ENCODE results near the gene ABR.

Gene ABR

DNA sequence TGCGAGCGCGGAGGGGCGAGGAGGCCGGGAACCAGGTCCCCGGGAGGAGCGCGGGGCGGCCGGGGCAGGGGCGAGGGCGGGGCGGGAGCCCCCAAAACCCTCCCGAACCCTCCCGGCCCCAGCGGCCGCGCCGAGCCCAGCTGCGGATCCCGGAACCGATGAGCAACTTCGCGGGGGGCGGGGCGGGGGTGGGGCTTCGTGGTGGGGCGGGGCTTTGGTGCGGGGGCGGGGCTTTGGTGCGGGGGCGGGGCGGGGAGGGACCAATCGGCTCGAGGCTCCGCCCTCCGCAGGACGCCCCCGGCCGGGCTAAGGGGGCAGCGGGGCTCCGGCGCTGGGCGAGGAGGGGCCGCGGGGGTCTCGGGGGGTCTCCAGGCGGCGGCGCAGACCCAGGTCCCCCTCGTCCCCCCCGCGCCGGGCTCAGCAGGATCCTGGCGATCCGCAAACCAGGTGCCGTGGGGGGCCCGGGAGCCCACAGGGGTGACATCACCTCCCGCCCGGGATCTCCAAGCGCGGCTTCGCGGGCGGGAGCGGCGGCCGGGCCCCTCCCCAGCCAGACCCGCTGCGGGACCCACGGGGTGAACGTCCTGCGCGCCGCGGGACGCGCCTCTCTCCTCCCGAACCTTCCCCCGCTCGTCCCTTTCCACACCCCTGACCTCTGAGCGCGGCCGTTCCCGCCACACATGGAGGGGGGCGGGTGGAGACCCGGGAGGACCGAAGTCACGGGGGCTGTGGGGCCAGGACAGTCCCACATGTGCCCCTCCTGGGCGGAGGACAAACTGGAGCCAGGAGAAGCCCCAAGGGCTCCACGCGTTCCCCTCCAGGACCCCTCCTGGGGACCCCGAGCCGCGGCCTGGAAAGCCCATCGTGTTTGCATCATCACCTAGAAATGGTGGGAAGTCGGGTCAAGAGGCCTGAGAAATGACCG is at the start of gene ABR:
Gene ABR (minus strand): TSS at position 164 of the 925 bp plus-strand sequence. CDS start 254 bp downstream, outside the sequence.
- peak; percentile 71 for DNase-seq

DNA sequence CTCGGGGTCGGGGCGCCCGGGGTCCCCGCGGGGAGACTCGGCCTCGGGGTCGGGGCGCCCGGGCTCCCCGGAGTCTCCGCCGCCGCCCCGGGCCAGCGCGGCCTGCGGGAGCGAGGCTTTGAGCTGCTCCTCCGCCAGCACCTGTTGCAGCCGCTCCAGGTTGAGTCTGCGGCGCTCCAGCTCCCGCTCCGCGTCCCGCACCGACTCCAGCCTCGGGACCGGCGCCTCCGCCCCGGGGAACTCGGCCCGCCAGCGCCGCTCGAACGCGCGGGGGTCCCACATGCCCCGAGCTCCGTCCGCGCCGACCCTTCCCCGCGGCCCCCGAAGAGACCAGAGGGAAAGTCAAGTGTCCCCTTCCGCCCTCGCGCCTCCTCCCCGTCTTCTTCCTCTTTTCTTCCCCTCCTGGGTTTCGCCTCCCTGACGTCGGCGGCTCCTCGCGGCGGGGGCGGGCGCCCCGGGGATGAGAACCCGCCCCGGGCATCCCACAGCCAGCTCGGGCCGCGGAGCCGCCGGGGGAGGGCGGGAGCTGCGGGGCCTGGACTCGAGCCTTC is 49.6 kb upstream of the ABR start:
- peak; percentile 76 for DNase-seq

DNA sequence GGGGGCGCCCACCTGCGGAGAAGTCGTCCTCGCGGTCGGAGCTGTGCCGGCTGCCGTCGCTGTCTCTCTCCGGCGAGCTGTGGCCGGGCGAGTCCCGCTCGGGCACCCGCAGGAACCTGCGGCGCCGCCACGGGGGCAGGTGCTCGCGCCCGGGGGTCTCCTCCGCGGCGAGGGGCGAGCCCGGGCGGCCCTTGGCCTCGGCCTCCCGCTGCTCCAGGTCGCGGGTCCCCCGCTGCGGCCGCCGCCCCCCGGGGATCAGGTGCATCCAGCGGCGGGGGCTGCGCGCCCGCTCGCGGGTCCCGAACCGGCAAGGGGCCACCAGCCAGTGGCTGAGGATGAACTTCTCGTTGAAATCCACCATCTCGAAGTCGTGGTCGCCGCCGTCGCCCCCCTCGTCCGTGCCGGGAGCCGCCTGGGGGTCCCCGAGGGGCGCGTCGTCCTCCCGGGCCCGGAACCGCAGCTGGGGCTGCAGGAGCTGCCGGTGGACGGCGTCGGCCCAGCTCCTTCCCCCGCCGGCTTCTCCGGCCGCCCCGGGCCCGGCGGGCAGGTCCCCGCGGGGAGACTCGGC is 49.1 kb upstream of the ABR start:
- DNase-seq = no peak

DNA sequence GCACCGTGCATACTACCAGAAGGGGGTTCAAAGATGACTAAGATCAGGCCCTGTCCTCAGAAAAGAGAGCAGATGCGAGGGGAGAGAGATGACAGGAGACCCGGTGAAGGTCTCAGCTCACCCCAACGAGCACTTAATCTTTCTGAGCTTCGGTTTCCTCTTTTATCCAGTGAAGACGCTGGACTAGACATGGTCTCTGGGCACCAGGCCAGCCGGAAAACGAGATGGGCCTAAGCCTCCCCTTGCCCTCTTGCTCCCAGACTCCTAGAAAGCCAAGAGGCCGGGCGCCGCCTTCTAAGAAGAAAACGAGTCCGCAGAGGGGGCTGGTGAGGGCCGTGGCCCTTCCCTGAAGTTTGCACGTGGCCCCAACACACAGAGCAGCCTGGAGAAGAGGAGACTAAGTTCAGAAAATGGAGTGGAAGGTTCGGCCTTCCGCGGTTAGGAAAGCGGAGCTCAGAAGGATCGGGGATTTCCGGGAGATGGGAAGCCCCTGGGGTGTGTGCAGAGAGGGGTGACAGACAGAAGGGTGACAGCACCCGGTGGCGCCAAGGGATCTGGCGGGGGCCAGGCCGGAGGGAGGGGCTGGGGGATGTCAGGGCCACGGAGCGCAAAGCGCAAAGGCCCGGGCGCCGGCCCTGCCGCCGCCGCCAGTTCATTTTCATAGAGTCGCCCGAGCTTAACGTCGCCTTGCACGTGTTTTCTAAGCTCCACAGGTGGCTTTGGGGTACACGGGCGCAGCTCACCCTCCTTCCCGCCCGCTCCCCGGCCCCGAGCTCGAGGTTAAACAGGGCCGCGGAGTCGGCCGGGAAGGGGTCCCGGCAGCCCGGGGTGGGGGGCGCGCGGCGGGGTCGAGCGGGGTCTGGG is 48.4 kb upstream of the ABR start:
- DNase-seq = no peak

DNA sequence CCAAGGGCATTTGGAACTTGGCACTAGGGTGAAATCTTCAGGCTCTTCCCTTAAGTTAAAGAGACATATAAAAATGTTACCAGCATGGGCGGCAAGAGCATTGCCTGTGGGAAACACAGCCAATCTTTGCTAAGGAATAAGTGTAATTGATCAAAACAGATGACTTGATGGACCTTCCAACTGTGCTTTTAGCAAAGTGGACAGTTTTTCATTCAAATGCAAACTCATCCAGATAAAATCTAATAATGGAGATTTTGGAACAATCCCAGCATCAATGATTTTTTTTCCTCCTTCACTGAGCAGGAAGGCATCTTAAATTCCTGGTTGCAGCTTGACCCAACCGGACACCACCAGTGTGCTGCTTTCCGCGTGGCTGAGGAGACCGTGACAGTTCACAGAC is 47.6 kb upstream of the ABR start:
- DNase-seq = no peak

DNA sequence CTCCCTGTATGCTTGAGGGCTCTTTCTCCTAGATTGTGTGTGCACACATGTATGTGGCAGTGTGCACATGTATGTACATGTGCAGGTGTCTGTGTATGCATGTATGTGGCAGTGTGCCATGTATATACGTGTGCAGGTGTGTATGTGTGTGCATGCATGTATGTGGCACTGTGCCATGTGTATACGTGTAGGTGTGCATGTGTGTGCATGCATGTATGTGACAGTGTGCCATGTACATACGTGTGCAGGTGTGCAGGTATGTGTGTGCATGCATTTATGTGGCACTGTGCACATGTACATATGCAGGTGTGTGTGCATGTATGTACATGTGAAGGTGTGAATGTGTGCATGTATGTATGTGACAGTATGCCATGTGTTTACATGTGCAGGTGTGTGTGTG is 46.5 kb upstream of the ABR start:
- DNase-seq = no peak

DNA sequence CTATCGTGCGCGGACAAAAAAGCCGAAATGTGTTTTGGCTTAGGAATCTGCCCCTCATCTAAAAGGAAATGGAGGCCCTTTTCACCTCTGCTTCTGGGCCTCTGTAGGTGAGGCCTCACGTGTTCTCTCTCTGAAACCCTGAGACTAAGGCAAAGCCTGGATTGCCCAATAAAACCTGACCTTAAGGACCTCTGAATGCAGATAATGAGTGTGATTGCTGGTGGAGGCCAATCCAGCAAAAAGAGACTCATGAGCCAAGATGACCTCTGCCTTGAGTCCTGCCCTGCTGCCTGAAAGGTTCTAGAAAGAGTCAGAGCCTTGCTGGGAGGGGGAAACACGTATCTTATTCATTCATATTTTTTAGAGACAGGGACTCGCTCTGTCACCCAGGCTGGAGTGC is 44.5 kb upstream of the ABR start:
- DNase-seq = no peak

DNA sequence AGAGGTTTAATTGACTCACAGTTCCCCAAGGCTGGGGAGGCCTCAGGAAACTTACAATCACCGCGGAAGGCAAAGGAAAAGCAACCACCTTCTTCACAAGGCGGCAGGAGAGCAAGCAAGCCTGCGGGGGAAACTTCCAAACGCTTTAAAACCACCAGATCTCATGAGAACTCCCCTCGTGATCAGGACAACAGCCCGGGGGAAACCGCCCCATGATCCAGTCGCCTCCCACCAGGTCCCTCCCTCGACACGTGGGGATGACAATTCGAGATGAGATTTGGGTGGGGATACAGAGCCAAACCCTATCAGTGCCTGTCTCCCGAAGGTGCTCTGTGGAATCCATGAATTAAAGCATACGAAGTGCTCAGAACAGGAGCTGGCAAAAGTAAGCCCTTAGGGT is 43.9 kb upstream of the ABR start:
- DNase-seq = no peak

DNA sequence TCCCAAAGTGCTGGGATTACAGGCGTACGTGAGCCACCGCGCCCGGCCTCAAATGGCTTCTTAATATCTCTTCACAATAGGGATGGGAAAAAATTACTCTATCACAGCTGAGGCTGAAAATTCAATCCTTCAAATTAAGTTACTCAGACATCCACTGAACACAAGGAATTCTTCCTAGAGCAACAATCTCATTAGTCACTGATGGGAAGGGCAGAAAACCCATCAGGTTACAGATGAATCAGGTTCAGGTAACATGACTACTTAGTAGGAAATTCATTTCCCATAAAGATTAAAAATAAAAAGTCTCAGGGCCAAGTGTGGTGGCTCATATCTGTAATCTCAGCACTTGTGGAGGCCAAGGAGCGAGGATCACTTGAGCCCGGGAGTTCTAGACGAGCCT is 42.5 kb upstream of the ABR start:
- DNase-seq = no peak

DNA sequence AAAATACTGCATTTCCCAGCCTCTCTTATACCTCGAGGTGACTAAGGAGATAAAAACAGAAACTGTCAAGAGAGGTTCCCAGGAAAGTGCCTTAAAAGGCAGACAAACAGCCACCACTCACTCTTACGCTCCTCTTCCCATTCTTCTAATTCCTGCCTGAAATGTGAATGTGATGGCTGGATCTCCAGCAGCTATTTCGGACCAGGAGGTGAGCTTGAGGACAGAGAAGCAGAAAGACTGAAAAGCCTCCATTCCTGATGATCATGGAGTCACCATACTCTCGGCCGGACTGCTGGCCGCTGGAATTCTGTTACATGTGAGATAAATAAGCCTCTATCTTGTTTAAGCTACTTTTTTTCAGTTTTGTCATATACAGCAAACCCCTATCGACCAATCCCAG is 41.4 kb upstream of the ABR start:
- no peak for DNase-seq

DNA sequence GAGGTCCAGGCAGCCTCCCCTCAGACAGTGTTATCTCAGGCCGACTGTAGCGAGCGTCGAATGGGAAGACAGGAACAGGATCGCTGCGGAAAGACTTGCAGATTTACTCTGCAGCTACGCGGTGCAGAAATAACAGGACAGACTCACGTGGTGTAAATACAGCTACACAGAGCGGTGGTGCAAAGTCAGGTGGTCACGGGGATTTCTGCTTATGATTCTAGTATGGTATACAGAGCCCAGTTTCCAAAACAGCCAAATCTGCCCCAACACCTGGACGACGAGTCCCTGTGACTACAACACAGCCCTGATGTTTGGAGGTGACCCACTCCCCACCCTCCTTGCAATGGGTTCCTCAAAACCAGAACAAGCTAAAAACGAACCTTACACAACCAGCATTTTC is 40.6 kb upstream of the ABR start:
- no peak for DNase-seq

DNA sequence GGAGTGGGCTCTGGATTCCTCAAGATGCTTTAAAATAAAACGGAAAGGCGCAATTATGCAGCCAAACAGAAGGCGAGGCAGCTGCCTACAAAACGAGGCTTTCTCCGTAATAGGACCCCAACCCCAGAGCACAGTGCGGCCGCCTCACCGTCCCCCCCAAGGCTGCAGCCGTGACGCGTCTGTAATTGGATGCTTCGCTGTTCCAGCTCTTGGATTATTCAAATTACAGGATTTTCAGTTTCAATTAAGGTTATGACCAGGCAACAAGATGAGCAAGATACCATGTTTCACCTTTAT is 37.3 kb upstream of the ABR start:
- DNase-seq = no peak

DNA sequence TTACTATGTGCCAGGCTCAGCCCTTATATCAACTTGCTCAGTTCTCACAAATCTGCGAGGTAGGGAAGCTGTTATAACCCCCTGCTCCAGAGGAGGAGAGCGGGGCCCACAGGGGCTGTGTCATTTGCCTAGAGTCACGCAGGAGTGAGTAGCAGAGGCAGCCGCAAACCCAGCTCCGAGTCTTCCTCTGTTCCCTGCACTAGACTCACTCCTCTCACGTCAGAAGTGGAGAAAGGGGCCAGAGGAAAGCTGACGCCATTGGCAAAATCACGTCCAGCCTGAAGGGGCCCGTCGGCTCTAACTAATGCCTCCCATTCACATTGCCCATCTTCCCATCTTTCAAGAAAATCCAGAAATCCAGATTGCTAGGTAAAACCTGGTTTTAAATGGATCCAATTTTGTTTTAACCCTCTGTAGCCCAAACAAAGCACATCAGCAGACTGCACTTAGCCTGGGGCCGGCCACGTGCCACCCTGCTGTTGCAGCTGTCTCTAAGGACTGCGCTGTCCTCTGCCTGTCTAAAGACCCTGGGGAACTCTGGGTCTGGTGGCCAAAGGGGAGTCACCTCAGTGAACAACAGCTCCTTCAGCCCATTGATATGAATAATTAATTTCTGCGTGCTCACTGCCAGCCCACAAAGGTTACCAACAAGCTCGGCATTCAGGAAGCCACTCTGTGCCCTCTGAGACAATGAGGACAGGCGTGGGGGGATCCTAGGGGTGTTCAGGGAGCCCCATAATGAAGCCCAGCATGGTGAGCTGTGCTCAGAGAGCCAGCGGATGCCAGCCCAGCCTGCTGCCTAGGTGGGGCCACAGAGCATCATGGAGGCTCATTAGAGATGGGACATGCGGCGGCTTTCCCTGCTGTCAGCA is 36.7 kb upstream of the ABR start:
- DNase-seq = no peak

DNA sequence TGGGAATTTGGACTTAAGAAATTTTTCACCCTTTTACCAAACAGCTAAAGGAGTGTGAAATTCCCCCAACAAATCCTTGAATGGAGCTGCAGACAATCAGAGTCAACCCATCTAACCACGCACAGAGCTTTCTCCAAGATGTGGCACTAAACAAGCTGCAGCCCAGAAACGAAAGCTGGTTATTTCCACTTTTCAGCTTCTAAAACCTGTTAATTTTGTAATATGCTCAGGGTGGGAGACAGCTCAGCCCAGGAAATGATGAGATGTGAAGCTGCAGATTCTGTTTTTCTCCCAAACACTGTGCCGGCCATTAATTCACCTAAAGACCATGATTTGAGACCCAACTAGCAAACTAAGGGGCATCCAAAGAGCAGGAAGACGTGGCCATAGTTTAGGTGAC is 33.2 kb upstream of the ABR start:
- DNase-seq = no peak

DNA sequence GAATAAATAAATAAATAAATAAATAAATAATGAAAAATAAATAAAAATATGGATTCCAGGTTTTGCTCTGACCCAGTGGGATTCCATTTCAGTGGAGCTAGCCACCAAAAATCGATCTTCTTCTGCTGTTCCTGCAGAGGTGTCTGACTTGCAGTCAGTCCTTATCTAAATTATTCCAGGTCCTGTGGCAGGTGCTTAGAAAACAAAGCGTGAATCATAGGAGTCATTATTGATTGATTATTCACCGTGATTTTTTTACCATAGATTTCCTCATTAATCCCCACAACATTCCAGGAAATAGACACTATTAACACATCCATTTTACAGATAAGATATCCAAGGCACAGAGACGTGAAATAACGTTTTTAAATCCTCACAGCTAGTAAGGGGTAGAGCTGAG is 31.5 kb upstream of the ABR start:
- DNase-seq = no peak

DNA sequence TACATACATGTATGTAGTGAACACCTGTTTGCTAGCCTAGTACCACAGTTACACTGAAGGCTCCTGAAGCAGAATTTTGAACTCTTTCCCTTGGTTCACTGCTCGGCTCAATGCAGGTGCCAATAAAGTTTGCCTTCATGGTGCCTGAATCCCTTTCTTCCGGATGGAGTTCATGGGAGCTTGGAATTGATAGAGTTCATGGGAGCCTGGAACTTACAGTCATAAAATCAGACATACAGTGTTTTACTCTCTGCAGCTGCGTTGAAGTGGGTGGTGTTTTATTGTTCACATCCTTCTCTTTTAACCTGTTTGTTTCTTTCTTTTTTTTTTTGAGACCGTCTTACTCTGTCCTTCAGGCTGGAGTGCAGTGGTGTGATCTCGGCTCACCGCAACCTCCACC is 29.2 kb upstream of the ABR start:
- DNase-seq = no peak

DNA sequence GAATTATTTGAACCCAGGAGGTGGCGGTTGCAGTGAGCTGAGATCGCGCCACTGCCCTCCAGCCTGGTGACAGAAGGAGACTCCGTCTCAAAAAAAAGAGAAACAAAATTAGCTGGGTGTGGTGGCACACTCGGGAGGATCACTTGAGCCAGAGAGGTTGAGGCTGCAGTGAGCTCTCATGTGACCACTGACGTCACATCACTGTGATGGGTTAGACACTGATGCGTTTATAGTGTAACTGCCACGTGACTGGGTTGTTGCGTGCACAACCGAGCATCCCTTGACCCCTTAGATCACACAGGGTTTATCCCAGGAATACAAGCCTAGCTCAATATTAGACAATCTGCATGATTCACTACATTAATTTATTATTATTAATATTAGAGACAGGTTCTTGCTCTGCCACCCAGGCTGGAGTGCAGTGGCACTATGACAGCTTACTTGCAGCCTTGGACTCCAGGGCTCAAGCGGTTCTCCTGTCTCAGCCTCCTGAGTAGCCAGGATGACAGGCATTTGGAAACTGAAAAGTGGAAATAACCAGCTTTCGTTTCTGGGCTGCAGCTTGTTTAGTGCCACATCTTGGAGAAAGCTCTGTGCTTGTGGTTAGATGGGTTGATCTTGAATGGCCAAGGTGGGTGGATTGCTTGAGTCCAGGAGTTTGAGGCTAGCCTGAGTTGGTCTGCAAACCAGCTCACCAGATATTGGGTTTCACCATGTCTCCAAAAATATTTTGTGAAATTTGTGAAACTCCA is 26.4 kb upstream of the ABR start:
- DNase-seq = no peak

DNA sequence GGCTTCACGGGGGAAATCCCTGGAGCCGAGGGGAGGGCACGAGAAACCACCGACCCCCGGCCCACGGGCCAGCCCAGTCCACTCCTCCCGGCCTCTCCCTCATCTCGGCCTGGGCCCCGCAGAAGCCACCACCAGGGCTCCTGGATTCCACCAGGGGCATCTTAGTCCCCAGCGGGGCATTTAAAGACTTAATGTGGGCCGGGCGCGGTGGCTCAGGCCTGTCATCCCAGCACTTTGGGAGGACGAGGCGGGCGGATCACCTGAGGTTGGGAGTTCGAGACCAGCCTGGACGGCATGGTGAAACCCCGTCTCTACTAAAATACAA is 24.1 kb upstream of the ABR start:
- DNase-seq = no peak

DNA sequence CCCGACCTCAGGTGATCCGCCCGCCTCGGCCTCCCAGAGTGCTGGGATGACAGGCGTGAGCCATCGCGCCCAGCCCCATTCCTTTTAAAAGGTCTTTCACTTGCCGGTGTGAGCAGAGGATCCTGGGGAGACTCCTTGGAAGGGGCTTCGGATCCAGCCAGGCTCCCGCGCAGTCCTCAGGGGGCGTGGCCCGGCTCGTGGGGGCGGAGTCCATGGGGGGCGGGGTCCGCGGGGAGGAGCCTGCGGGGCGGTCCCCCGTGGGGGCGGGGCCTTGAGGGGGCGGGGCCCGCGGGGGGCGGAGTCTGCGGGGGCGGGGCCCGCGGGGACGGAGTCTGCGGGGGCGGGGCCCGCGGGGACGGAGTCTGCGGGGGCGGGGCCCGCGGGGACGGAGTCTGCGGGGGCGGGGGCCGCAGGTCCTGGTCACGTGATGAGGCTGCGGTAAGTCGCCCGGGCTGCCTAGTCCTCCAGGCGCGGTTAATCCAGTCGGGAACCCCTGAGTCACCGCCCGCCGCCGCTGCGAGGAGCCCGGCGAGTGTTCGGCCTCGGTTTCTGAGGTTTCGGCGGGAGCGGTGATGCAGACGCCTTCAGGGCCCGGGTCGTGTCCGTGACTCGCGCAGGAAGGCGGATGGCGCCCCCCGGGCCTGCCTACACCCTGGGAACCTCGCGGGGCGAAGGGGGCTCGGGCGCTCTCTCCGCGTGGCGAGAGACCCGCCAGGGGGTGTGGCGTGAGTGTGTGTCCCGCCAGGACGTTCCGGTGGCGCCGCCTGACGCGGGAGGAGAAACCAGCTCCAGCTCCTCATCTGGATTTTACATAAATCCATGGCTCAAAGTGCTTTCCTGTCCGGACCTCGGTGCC is 23.6 kb upstream of the ABR start:
- DNase-seq = peak; percentile 77

DNA sequence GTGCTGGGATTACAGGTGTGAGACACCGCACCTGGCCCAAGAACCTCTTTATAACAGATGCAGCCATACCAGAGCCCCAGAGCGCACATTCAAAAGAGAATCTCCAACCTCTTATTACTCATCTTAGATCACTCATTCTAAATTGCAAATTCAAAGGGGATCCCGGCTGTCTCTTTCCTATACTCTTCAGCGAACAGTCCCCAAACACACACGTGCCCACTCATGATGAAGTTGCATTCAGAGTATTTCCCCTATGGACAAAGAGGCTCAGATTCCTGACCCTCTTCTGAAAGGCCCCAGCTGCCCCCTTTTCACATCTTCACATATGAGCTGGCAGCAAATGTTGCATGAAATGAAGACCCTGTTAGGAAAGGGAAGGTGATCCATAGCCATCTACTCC is 22.5 kb upstream of the ABR start:
- no peak for DNase-seq

DNA sequence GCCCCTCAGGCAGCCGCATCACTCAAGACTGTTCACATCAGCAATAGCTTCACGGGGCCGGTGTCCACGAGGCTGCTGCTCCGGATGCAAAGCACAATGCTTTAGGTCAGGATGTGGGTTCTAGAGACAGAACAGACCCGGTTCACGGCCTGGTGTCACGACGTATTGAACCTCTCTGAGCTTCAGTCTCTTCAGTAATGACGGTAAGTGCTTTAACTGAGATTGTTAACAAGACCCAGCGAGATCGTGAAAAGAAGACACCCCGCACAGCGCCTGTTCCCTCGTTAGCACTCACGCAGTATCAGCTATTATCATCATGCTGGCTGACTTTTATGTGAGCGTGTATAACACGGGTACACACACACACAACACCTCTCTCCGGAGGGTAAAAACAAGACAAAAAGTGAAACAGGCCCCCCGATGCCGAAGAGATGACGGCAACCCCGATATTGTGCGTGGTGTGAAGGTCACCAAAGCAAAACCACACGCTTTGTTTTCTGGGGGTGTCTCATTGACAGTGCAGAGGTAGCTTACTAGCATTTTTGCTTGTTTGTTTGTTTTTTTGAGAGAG is 21.4 kb upstream of the ABR start:
- no peak for DNase-seq

Measured in femur (tissue), 1 donor.